Measurements from ENCODE around the gene DNTT. TPM values are rescaled to one million over a fixed set of nuclear protein-coding genes. Genes with fewer than 3 reads are reported as not detected.

Gene DNTT
- not detected in 2 replicates for total RNA-seq (2014; rRNA removed; shearing (Covaris generic))
- polyA plus RNA-seq (2015; cell fraction: cytosol; rRNA removed), result not detected in 2 replicates
- polyA plus RNA-seq (2015; cell fraction: nucleus; rRNA removed), result not detected in 2 replicates

DNA sequence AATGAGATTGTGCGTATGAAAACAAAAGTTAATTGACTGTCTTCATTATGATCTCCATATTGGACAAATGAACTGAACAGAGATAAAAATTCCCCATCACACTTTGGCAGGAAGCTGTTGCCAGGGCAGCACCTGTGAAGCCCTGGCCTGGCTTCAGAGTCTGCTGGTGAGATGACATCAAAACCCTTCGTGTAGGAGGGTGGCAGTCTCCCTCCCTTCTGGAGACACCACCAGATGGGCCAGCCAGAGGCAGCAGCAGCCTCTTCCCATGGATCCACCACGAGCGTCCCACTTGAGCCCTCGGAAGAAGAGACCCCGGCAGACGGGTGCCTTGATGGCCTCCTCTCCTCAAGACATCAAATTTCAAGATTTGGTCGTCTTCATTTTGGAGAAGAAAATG lies at the start of gene DNTT:
Gene DNTT (plus strand): TSS at position 205 of the 400 bp plus-strand sequence. CDS start 64 bp downstream, at position 269.
- in situ Hi-C loops (cut with HindIII; ENCODE audit: low pct_unique_long_range_greater_than_20kb, low sequenced_read_pairs), result no loop called here
- DNase-seq (ENCODE audit: low read depth, low spot score), result no peak

DNA sequence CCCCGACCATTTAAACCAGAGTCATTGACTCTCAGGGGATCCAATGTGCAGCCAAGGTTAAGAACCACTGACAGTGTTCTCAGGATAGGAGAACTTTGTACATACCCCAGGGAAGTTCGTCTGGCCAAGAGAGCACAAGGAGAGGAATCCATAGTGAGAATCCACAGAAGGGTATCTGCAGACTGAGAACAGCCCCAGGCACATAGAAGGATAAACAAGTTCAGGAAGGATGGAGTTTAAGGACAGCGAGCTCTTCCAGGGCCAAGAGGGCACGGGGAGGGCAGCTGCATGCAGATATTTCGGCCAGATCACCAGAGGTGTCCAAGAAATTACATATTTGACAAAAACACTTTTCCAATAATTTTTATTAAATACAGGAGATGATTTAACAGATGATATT lies 49.3 kb upstream of the DNTT start:
- in situ Hi-C loops (cut with HindIII; ENCODE audit: low pct_unique_long_range_greater_than_20kb, low sequenced_read_pairs), result no loop called here
- DNase-seq (ENCODE audit: low read depth, low spot score), result no peak

DNA sequence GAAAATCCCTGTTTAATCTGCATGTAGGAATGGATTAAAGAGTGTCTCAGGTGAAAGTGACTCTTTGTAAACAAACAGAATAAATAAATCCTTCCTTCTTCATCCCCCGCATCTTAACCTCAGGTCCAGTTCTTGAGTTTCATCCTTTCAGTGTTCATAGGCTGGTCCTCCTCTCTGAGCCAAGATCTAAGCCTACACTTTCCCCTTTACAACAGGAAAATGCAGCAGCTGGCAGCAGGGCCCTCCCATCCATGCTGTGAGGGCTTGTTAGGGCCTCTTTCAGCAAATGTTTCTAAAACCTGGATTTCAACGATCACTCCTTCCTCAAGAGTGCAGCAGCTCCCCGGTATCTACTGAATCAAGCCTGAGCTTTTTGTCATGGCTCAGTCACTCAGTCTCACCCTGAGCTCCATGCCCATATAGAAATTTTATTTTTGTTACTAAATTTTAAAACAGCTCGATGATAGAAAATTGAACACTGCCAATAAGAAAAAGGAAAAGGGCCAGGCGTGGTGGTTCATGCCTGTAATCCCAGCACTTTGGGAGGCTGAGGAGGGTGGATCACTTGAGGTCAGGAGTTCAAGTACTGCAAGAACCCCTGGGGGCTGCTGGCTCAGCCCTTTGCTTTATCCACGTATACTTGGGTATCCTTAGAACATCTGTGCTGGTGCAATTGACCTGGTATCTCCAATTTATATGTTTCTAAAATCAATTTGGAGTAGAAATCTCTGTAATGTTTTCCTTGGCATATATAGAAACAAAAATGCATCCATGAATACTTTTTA lies 48.5 kb upstream of the DNTT start:
- DNase-seq (ENCODE audit: low read depth, low spot score), result no peak
- in situ Hi-C loops (cut with HindIII; ENCODE audit: low pct_unique_long_range_greater_than_20kb, low sequenced_read_pairs), result no loop called here

GRCh38 chr10:96257944-96258343 lies 46.3 kb upstream of the DNTT start:
- DNase-seq (ENCODE audit: low read depth, low spot score), result no peak
- in situ Hi-C loops (cut with HindIII; ENCODE audit: low pct_unique_long_range_greater_than_20kb, low sequenced_read_pairs), result no loop called here

DNA sequence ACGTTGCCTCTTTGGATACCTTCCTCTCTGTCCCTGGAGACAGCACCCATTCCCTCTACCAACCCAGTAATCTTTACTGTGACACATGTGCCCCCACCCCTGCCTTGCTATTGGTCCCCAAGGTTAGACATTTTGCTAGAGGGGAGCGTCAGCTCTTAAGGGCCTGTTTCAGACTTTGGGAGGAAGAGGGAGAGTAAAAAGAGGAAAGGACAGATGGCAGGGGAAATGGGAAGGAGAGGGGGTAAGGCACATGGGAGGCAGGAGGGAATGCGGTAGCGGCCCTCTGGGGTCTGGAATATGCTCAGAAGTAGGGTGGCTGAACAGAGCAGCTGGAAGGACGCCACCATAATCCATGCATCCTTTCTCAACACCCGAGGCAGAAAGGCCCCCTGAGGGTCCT lies 45.1 kb upstream of the DNTT start:
- in situ Hi-C loops (cut with HindIII; ENCODE audit: low pct_unique_long_range_greater_than_20kb, low sequenced_read_pairs), result no loop called here
- no peak for DNase-seq (ENCODE audit: low read depth, low spot score)

- no peak for DNase-seq (ENCODE audit: low read depth, low spot score)
- in situ Hi-C loops (cut with HindIII; ENCODE audit: low pct_unique_long_range_greater_than_20kb, low sequenced_read_pairs), result no loop called here
Observed at GRCh38 chr10:96260014-96260413, 44.2 kb upstream of the DNTT start.

DNA sequence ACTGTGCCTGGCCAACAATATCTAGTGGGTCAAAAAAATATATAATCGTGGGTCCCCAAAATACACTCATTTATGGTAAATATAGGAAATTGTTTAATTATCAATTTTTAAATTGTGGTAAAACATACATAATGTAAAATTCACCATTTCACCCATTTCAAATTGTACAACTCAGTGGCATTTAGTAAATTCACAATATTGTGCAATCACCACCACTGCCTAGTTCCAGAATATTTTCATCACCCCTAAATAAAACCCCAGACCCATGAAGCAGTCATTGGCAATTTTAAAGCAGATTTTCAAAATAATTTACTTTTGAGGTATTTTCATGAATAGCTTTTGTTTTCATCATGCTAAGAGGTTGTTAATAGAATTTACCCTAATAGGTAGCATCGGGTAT lies 43.1 kb upstream of the DNTT start:
- in situ Hi-C loops (cut with HindIII; ENCODE audit: low pct_unique_long_range_greater_than_20kb, low sequenced_read_pairs), result no loop called here

DNA sequence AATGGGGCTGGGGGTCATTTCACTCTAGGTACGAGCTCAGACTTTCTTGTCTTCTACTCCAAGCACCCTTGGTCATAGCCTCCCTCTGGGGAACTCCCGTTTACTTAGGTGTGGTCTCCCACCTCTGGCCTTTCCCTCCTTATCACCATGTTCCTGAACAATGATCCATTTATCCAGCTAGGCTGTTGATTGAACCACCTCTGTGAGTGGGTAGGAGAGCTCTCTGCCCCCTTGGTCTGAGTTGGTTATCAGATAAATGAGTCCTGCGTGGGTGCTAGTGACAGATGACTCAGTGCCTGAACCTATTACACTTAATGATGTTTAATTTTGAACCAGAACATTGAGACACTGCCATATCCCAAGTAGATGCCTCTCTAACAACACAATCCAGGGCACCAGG lies 42.3 kb upstream of the DNTT start:
- in situ Hi-C loops (cut with HindIII; ENCODE audit: low pct_unique_long_range_greater_than_20kb, low sequenced_read_pairs), result no loop called here
- DNase-seq (ENCODE audit: low read depth, low spot score), result no peak

More for the DNA sequence above, 43.1 kb upstream of the DNTT start:
- no peak for DNase-seq (ENCODE audit: low read depth, low spot score)

DNA sequence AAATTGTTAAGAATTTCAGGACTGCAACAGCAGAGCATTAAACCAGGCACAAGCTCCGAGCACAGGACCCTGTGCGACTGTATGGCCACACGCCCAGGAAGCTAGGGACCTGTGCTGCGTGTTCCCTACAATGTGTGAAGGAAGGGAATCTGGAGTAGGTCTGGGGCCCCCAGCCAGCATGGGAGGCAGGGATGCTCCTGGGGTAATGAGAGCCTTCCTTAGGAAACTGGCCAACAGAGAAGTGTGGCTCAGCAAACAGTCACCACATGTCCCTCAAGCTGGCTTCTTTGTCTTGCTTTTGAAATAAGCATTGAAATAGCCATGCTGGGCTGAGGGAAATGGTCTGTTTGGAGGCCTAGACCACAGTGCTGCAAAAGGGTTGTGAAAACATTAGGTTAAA lies 41.1 kb upstream of the DNTT start:
- in situ Hi-C loops (cut with HindIII; ENCODE audit: low pct_unique_long_range_greater_than_20kb, low sequenced_read_pairs), result no loop called here
- DNase-seq (ENCODE audit: low read depth, low spot score), result no peak

DNA sequence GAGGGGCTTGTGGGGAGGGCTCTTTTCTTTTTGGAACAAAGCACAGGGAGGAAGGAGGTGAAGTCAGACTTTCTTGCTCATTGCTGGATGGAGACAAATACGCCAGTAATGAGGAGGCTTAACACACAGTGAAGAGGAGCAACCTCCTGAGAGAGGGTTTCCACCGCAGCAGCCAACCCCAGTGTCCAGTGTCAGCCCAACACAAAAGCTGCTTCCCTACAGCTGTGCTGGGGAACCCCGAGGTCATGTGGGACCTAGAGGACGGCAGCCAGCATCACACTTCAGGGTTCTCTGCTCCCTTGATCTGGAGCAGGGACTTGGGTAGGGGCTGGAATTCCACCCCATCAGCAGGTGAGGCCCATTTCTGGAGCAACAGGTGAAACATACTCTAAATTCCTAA lies 40.6 kb upstream of the DNTT start:
- in situ Hi-C loops (cut with HindIII; ENCODE audit: low pct_unique_long_range_greater_than_20kb, low sequenced_read_pairs), result no loop called here
- DNase-seq (ENCODE audit: low read depth, low spot score), result no peak

- DNase-seq (ENCODE audit: low read depth, low spot score), result no peak
- in situ Hi-C loops (cut with HindIII; ENCODE audit: low pct_unique_long_range_greater_than_20kb, low sequenced_read_pairs), result no loop called here
Observed at GRCh38 chr10:96264938-96265337, 39.3 kb upstream of the DNTT start.

DNA sequence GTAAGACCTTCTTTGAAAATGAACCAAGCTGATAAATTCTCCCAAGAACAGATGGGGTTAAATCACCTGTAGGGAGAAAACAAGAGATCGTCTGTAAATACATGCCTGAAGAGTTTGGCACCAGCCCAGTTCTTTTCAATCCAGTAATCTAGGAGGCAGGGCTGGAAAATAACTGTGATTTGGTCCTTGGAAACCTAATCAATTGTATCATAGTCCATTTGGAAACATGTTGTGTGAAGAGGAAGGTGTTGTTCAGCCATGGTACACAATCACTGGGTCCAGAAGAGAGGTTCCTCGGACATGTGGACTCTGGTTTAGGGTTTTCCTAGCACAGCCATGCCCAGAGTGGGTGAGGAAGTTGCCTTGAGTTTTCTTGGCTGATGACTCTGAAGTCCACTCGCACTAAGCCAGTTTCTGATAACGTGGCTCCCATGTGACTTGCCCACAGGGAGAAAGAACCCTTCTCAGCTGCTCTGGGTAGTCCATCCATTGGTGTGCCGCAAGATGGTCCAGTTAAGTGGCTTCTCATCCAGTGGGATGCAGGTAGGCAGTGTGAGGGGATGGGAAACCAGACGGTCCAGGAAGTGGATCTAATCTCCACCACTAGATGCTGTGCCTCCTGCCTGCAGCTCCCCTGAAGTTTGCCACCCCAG lies 38.0 kb upstream of the DNTT start:
- in situ Hi-C loops (cut with HindIII; ENCODE audit: low pct_unique_long_range_greater_than_20kb, low sequenced_read_pairs), result no loop called here
- DNase-seq (ENCODE audit: low read depth, low spot score), result no peak

- DNase-seq (ENCODE audit: low read depth, low spot score), result no peak
- in situ Hi-C loops (cut with HindIII; ENCODE audit: low pct_unique_long_range_greater_than_20kb, low sequenced_read_pairs), result no loop called here
Observed at GRCh38 chr10:96267234-96267705, 37.0 kb upstream of the DNTT start.

DNA sequence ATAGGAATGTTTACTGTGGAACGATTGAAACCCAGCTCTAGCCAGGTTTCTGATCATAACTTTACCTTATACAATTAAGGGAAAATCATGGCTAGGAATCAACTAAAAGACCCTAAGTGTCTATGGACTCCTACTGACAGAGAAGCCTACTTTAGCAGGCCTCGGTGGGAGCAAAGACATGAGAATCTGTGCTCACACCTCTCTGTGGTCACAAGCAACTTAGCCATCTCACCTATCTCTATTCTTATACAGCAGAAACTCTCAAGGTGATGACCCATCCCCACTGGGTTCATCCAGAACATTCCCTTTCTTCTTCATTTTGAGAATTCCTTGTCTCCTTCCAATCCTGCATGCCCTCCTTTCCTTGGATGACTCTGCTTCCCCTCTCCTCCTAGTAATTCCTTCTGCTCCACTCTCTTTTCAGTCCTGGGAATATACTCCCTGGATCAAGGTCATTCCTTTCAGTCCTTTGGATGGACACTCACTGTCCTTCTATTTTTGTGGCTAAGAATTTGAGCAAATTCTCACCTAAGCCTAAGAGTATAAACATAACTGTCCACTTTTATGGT lies 35.8 kb upstream of the DNTT start:
- DNase-seq (ENCODE audit: low read depth, low spot score), result no peak
- in situ Hi-C loops (cut with HindIII; ENCODE audit: low pct_unique_long_range_greater_than_20kb, low sequenced_read_pairs), result no loop called here

DNA sequence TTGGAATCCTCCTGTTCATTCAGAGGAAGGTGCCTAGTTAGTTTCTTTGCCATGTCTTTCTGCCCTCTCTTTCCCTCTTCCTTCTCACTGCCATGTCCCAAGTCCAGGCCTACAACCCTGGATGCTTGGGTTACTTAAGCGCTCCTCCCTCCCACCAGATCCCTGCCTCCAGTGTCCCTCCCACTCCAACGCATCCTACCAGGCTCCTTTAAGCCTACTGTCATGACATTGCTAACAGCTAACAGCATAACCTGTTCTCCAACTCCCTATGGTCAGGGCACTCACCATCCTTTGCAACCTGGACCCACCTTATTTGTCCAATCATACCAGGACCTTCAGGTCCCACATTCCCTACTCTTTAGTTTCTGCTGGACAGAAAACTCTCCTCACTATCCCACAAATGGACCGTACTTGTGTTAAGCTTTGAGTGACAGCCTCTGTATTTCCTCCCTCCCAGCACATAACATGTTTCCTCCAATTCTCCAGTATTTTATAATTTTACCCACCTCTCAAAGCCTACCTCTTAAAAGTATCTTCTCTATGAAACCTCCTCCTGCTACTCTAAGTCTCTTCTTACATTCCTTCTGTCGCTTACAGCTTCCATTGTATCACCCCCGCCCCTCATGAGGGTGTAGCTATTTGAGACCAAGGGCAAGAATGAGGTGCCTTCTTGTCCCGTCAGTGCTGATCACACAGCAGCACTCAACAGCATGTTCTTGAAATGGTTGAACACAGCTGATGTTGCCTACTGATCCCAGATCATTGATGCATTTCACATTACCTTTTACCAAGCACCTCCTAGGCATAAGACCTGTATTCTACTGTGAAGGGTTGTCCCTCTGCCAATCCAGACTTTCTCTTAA lies 34.6 kb upstream of the DNTT start:
- in situ Hi-C loops (cut with HindIII; ENCODE audit: low pct_unique_long_range_greater_than_20kb, low sequenced_read_pairs), result no loop called here
- DNase-seq (ENCODE audit: low read depth, low spot score), result no peak

GRCh38 chr10:96270571-96270970 lies 33.7 kb upstream of the DNTT start:
- in situ Hi-C loops (cut with HindIII; ENCODE audit: low pct_unique_long_range_greater_than_20kb, low sequenced_read_pairs), result no loop called here
- no peak for DNase-seq (ENCODE audit: low read depth, low spot score)

DNA sequence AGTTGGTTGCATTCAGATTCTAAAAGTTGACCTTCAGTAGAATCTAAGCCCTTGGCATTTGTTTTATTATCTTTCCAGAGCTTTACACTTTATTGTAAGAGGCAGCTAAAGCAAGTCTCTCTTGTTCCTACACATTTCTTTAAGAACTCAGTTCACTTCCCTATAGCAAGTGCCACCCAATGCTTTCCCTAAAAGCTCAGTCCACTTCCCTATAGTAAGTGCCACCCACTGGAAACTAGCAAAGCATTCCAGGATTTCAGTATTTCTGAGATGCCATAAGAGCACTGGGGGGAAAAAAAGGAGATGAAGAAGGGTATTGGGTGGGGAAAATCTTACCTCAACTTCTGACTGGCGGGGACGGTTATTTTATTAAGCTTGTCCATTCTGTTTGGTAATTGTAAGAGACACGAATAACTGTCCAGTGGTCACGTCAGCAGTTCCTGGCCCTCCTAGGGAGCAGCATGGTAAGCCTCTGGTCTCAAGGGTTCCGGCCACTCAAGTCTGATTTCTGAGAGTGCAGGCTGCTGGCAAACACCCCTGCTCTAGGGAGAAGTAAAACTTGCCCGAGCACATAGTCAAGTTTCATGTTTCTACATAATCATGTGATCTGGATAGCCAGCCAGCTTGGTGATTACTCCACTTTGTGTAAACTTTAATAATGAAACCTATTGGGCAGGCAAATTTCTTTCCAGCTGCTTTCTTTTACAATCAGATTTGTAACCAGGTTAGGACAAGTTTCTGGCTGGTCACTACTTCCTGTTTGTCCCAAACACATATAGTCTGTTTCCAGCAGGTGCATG lies 33.0 kb upstream of the DNTT start, which contains the start of gene BLNK:
Gene BLNK (minus strand): TSS at position 554 of the 800 bp plus-strand sequence. CDS start 171 bp downstream, at position 383.
- no peak for DNase-seq (ENCODE audit: low read depth, low spot score)
- in situ Hi-C loops (cut with HindIII; ENCODE audit: low pct_unique_long_range_greater_than_20kb, low sequenced_read_pairs), result no loop called here

Measured in SK-MEL-5 (cell line).